ENCODE data around the gene TNFAIP3. TPM values are rescaled to one million over a fixed set of nuclear protein-coding genes. Genes with fewer than 3 reads are reported as not detected.

The TNFAIP3 gene
- total and polyA plus RNA-seq, 2 of the 8 experiments (the other 6 are each of a cell fraction or from before 2014, with no cell fraction given): 1.6 to 2.0 TPM

DNA sequence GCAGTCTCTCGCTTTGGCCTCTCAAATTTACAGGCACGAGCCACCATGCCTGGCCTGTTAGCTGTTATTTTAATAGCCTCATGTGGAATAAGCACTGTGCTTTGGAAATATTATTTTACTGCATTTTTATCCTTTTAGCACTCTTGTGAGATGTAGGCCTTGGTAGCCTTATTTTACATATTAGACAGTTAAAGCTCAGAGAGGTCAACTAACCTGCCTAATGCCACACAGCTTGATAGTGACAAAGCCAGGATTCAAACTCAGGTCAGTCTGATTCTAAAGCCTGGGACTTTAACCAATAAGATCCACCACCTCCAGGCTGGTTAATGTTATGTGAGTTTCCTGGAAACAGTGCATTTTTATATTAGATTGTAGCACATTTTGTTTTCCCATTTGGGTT lies 9.5 kb downstream of the TNFAIP3 start:
- Histone ChIP-seq H3K14ac (ENCODE audit: insufficient read length) (no peak overlapping the region), H3K79me1 (ENCODE audit: low read depth, low read length) (no peaks in the 10 kb centered on the region; the same call in 1 of the 2 replicates), H4K91ac (replicated peaks; ENCODE audit: insufficient read length, low read length) (no peak overlapping the region), H3K56ac (replicated peaks; ENCODE audit: insufficient read length, low read depth, low read length) (no peak overlapping the region), H3K4me3 (ENCODE audit: extremely low read depth in 1 of 4, insufficient read depth in 2 of 4, low read depth in 3 of 4, low read length in 4 of 4) (no peak overlapping the region), H3K27ac (ENCODE audit: low read depth, low read length) (no peak overlapping the region), H3K9ac (replicated peaks in 1 of 4; ENCODE audit: extremely low read depth in 1 of 4, low read depth in 3 of 4, low read length in 3 of 4) (no peak overlapping the region), H3K23me2 (ENCODE audit: low read depth, low read length) (no peaks in the 10 kb centered on the region), H3K36me3 (ENCODE audit: control insufficient read depth in 2 of 4, insufficient read depth in 4 of 4, low read length in 3 of 4) (peaks cover 2 to 20% (median 6%) of the 10 kb centered on the region in 4 experiments; a peak in 5 of 8 replicates), H3K27me3 (replicated peaks in 1 of 4; ENCODE audit: control insufficient read depth in 3 of 4, extremely low read depth in 1 of 4, insufficient read depth in 3 of 4, low read length in 3 of 4) (no peaks in the 10 kb centered on the region), H2BK12ac (ENCODE audit: low read depth, low read length) (no peak overlapping the region), H2BK120ac (replicated peaks; ENCODE audit: low read depth, low read length) (no peak overlapping the region), H2AFZ (ENCODE audit: low read length) (no peak overlapping the region), H3K18ac (ENCODE audit: extremely low read depth, low read length) (no peak overlapping the region), H3K79me2 (ENCODE audit: control insufficient read depth in 1 of 2, insufficient read depth in 2 of 2, low read length in 2 of 2) (no peaks in the 10 kb centered on the region), H4K20me1 (replicated peaks in 1 of 2; ENCODE audit: control insufficient read depth in 1 of 2, insufficient read depth in 2 of 2, low read length in 2 of 2) (no peaks in the 10 kb centered on the region), H2BK15ac (ENCODE audit: low read length) (no peak overlapping the region), H2AK5ac (ENCODE audit: low read depth, low read length) (no peak overlapping the region), H2BK5ac (ENCODE audit: low read depth, low read length) (no peak overlapping the region), H4K5ac (ENCODE audit: insufficient read length, low read depth, low read length) (no peak overlapping the region), H3K4me1 (replicated peaks in 1 of 4; ENCODE audit: control insufficient read depth in 3 of 4, insufficient read depth in 4 of 4, low read length in 3 of 4) (peaks cover 0 to 11% (median 5%) of the 10 kb centered on the region in 4 experiments; a peak in 4 of 7 replicates), H3K9me3 (ENCODE audit: insufficient read depth in 2 of 2, low read depth in 1 of 2, low read length in 1 of 2) (no peaks in the 10 kb centered on the region), H3K4ac (replicated peaks; ENCODE audit: insufficient read length, low read depth, low read length) (no peak overlapping the region), H4K8ac (ENCODE audit: extremely low read depth, insufficient read depth, low read length) (no peak overlapping the region), H3K23ac (ENCODE audit: insufficient read length) (no peak overlapping the region), H3K4me2 (ENCODE audit: insufficient read depth in 1 of 2, low read depth in 2 of 2, low read length in 2 of 2) (no peak overlapping the region), H2BK20ac (ENCODE audit: low read length) (no peak overlapping the region)
- ChIA-PET CTCF (ENCODE audit: partially characterized antibody) (interaction anchor here (0.7 to 4.4 kb wide), 4 partner anchors 10 to 130 kb away, joined by 3 to 14 read pairs (median 10); partner anchors contain the start of gene TNFAIP3), POLR2A (ENCODE audit: partially characterized antibody) (no interaction called here)
- FAIRE-seq (no peak), DNase-seq (ENCODE audit: low read depth in 1 of 2, low spot score in 2 of 2) (no peak)
- TF ChIP-seq ATF3 (IDR thresholded peaks at IDR 0.05; ENCODE audit: insufficient read depth, low read depth, low read length) (no peak), TCF12 (IDR thresholded peaks at IDR 0.05; ENCODE audit: low read depth, low read length) (no peak), CTBP2 (IDR thresholded peaks at IDR 0.05; ENCODE audit: borderline replicate concordance, insufficient read depth, insufficient read length, low read length) (no peak), KDM1A (IDR thresholded peaks at IDR 0.05; ENCODE audit: borderline replicate concordance, low read length) (0 out of 2 replicates have a peak, but pooled peaks have one; percentile 17), RXRA (IDR thresholded peaks at IDR 0.05; ENCODE audit: insufficient read depth, low read depth, low read length) (no peak), SRF (IDR thresholded peaks at IDR 0.05; ENCODE audit: low read depth, low read length) (no peak), SUZ12 (IDR thresholded peaks at IDR 0.05; ENCODE audit: low read length) (no peak), RNF2 (IDR thresholded peaks at IDR 0.05; ENCODE audit: borderline replicate concordance, low read depth, low read length, missing control alignments, poor library complexity, severe bottlenecking) (no peak)
- WGBS, 2 experiments (ENCODE audit: extremely low coverage in 1 of 2, insufficient coverage in 1 of 2, insufficient read length in 1 of 2, insufficient replicate concordance in 2 of 2, low coverage in 1 of 2, low lambda C conversion rate in 2 of 2, missing lambda C conversion rate in 1 of 2): 82% methylated on average over 2 of the region's 2 CpGs; no CpG with 5 or more reads in 1 of the 2 experiments
